Neuronal stem cell (in vitro differentiated cells): ENCODE results near the gene TBCA.
A peak's percentile ranks its signal among the peaks of the same experiment; 100 is the strongest.

Experiments used
- DNase-seq: peaks from one replicate; pipeline ENCODE4 v3.0.0-alpha.2; 2013; ENCODE audit warnings: low spot score
- H2AFZ ChIP-seq: one replicate; pipeline ENCODE4 v1.6.1; 2013; ENCODE audit warnings: mild to moderate bottlenecking, low read length, inconsistent platforms
- H2AK5ac ChIP-seq: 2 replicates; pipeline ENCODE4 v1.6.1; 2013; ENCODE audit warnings: low read depth, mild to moderate bottlenecking, inconsistent platforms, low read length, moderate library complexity, mixed read lengths
- H2BK120ac ChIP-seq: 2 replicates; pipeline ENCODE4 v1.6.1; 2013; ENCODE audit warnings: low read depth, mild to moderate bottlenecking, inconsistent platforms, low read length, moderate library complexity, mixed read lengths
- H2BK12ac ChIP-seq: one replicate; pipeline ENCODE4 v1.6.1; 2013; ENCODE audit warnings: low read length, inconsistent platforms
- H2BK15ac ChIP-seq: 2 replicates; pipeline ENCODE4 v1.6.1; 2013; ENCODE audit warnings: mild to moderate bottlenecking, low read length, inconsistent platforms, mixed read lengths
- H2BK5ac ChIP-seq: one replicate; pipeline ENCODE4 v1.6.1; 2013; ENCODE audit warnings: inconsistent platforms, mild to moderate bottlenecking, low read length, moderate library complexity
- H3K14ac ChIP-seq: one replicate; pipeline ENCODE4 v1.6.1; 2013; ENCODE audit warnings: low read length, inconsistent platforms
- H3K18ac ChIP-seq: 2 replicates; pipeline ENCODE4 v1.6.1; 2013; ENCODE audit warnings: low read length, inconsistent platforms
- H3K23ac ChIP-seq: 2 replicates; pipeline ENCODE4 v1.6.1; 2013; ENCODE audit warnings: low read depth, mild to moderate bottlenecking, mixed read lengths, low read length, inconsistent platforms; ENCODE audit not compliant: poor library complexity
- H3K27ac ChIP-seq: replicated peaks from 3 replicates; pipeline ENCODE4 v1.5.1; 2013; ENCODE audit warnings: low read length, inconsistent platforms
- H3K27me3 ChIP-seq, 3 experiments: 2 replicates each; pipeline ENCODE4 v1.6.1; 2013; ENCODE audit warnings: low read length in 3 of 3, mild to moderate bottlenecking in 2 of 3, inconsistent platforms in 1 of 3, low read depth in 1 of 3, mixed read lengths in 1 of 3, moderate library complexity in 1 of 3; ENCODE audit not compliant: control insufficient read depth in 3 of 3, insufficient read depth in 3 of 3
- H3K36me3 ChIP-seq, 2 donors: replicated peaks in 1 of 2; 2 replicates each; pipeline ENCODE4 v1.6.1; 2013; ENCODE audit warnings: low read length in 2 of 2; ENCODE audit not compliant: control insufficient read depth in 2 of 2, insufficient read depth in 2 of 2
- H3K4ac ChIP-seq: 2 replicates; pipeline ENCODE4 v1.6.1; 2013; ENCODE audit warnings: inconsistent platforms, mild to moderate bottlenecking, low read length, moderate library complexity
- H3K4me1 ChIP-seq, 2 donors: 1 replicate in 1 of 2; 2 replicates in 1 of 2; pipeline ENCODE4 v1.6.1; 2013; ENCODE audit warnings: low read length in 2 of 2, low read depth in 1 of 2; ENCODE audit not compliant: control insufficient read depth in 2 of 2, insufficient read depth in 1 of 2
- H3K4me2 ChIP-seq: one replicate; pipeline ENCODE4 v1.6.1; 2013; ENCODE audit warnings: mild to moderate bottlenecking, low read length, inconsistent platforms; ENCODE audit not compliant: insufficient read depth, poor library complexity, severe bottlenecking
- H3K4me3 ChIP-seq, 2 donors: 2 replicates each; pipeline ENCODE4 v1.5.1; 2013; ENCODE audit warnings: low read length in 2 of 2, mild to moderate bottlenecking in 2 of 2, inconsistent platforms in 1 of 2, moderate library complexity in 1 of 2
- H3K79me1 ChIP-seq: one replicate; pipeline ENCODE4 v1.6.1; 2013; ENCODE audit warnings: low read depth, mild to moderate bottlenecking, inconsistent platforms, low read length, moderate library complexity
- H3K9ac ChIP-seq: one replicate; pipeline ENCODE4 v1.6.1; 2013; ENCODE audit warnings: mild to moderate bottlenecking, low read depth, low read length, inconsistent platforms; ENCODE audit not compliant: poor library complexity
- H3K9me3 ChIP-seq, 2 donors: replicated peaks in 1 of 2; 2 replicates each; pipeline versions ENCODE3 to v1.6.1; 2013; ENCODE audit warnings: low read length in 2 of 2, mild to moderate bottlenecking in 2 of 2, inconsistent platforms in 1 of 2, low read depth in 1 of 2, mixed read lengths in 1 of 2, moderate library complexity in 1 of 2; ENCODE audit not compliant: control insufficient read depth in 2 of 2, insufficient read depth in 1 of 2
- H4K8ac ChIP-seq: one replicate; pipeline ENCODE4 v1.6.1; 2013; ENCODE audit warnings: low read depth, mild to moderate bottlenecking, inconsistent platforms, low read length, moderate library complexity
- H4K91ac ChIP-seq: one replicate; pipeline ENCODE4 v1.6.1; 2013; ENCODE audit warnings: low read length, low read depth, mild to moderate bottlenecking, inconsistent platforms; ENCODE audit not compliant: poor library complexity
- WGBS, 2 donors: extraction: QIAGEN DNeasy Blood & Tissue Kit; methylation state at CpG; one replicate each; pipeline ENCODE4 v1.1.7; 2013; ENCODE audit warnings: missing lambda C conversion rate in 2 of 2, mixed read lengths in 1 of 2; ENCODE audit not compliant: insufficient read length in 2 of 2, insufficient replicate concordance in 1 of 2; ENCODE audit errors: extremely low coverage in 2 of 2; 5-methylcytosine and 5-hydroxymethylcytosine counted together

The TBCA gene

DNA sequence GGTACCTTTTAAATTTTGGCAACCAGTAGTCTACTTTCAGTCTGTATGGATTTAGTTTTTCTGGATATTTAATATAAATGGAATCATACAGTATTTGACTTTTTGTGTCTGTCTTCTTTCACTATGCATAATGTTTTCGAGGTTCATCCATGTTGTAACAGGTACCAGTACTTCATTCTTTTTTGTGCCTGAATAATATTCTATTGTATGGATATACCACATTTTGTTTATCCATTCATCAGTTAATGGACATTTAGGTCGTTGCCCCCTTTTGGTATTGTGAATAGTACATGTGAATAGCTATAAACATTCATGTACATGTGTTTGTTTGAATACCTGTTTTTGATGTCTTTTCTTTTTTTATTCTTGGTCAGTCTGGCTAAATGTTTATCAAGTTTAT lies 19.1 kb upstream of the TBCA start:
- DNase-seq = no peak
- no peak overlapping the region for H3K14ac ChIP-seq
- no peak overlapping the region for H3K23ac ChIP-seq
- peaks cover 0 to 11% (median 0%) of the 10 kb centered on the region in 3 experiments for H3K27me3 ChIP-seq
- no peak overlapping the region for H3K9ac ChIP-seq
- no peak overlapping the region for H2BK12ac ChIP-seq
- no peak overlapping the region for H3K18ac ChIP-seq
- H4K91ac ChIP-seq = no peak overlapping the region
- no peak overlapping the region for H3K4me3 ChIP-seq
- no peaks in the 10 kb centered on the region for H3K79me1 ChIP-seq
- H2AFZ ChIP-seq = no peak overlapping the region
- no peaks in the 10 kb centered on the region for H3K4me1 ChIP-seq
- peaks cover 0 to 4% of the 10 kb centered on the region in 2 donors for H3K9me3 ChIP-seq
- H2BK120ac ChIP-seq = no peak overlapping the region
- H3K4ac ChIP-seq = no peak overlapping the region
- H3K36me3 ChIP-seq = no peaks in the 10 kb centered on the region
- no peak overlapping the region for H2BK5ac ChIP-seq
- no peak overlapping the region for H3K4me2 ChIP-seq
- H4K8ac ChIP-seq = no peak overlapping the region
- no peak overlapping the region for H2AK5ac ChIP-seq
- no peak overlapping the region for H2BK15ac ChIP-seq
- WGBS, 2 donors = no CpG with 5 or more reads among the region's 2 CpGs
- no peak overlapping the region for H3K27ac ChIP-seq

DNA sequence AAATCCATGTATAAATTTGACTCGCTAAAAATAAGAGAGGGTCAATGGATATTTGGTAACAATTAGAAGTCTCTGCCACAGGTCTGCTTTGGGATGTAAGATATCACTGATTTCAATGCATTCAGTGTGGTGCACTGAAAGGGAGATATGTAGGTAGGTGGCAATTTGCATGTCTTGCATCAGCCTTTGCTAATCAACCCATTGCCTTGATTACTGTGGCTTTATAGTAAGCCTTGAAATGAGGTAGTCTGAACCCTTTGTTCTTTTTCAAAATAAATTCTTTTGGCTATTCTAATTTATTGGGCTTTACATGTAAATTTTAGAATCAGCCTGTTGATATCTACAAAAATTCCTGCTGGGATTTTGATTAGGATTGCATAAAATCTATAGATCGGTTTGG lies 15.8 kb upstream of the TBCA start:
- Histone ChIP-seq H3K4me2 (no peak overlapping the region), H3K9ac (no peak overlapping the region), H2AFZ (no peak overlapping the region), H3K27ac (no peak overlapping the region), H3K36me3 (no peaks in the 10 kb centered on the region), H3K4ac (no peak overlapping the region), H2BK5ac (no peak overlapping the region), H3K4me1 (no peaks in the 10 kb centered on the region), H4K91ac (no peak overlapping the region), H2BK15ac (no peak overlapping the region), H2AK5ac (no peak overlapping the region), H2BK120ac (no peak overlapping the region), H2BK12ac (no peak overlapping the region), H3K27me3 (peaks cover 0 to 13% (median 0%) of the 10 kb centered on the region in 3 experiments), H4K8ac (no peak overlapping the region), H3K18ac (no peak overlapping the region), H3K79me1 (no peaks in the 10 kb centered on the region), H3K14ac (no peak overlapping the region), H3K23ac (no peak overlapping the region), H3K4me3 (no peak overlapping the region), H3K9me3 (peaks cover 0 to 4% of the 10 kb centered on the region in 2 donors)
- no CpG with 5 or more reads among the region's 2 CpGs for WGBS, 2 donors
- DNase-seq = no peak

DNA sequence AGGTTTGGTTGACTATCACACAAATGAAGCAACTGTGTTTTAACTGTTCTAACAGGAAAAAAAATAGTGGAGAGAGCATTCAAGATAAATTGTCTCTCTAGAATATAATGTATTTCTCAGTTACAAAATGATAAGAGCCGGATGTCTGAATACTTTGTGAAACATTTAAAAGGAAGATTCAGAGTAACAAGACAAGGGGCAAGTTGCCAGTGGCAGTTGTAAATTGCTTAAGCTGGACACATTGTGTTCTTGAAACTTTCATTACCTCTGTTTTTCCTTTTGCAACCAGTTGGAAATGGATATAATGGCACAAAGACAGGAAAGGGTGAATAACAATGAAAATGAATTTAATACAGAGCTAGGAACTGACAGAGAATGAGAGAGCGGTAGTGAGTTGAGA lies 15.2 kb upstream of the TBCA start:
- H3K27ac ChIP-seq = no peak overlapping the region
- H3K4me1 ChIP-seq = no peaks in the 10 kb centered on the region
- no peak overlapping the region for H3K4ac ChIP-seq
- no peak for DNase-seq
- no peak overlapping the region for H2BK5ac ChIP-seq
- no peak overlapping the region for H3K18ac ChIP-seq
- no peak overlapping the region for H3K14ac ChIP-seq
- no peak overlapping the region for H2BK12ac ChIP-seq
- H3K36me3 ChIP-seq = no peaks in the 10 kb centered on the region
- no peak overlapping the region for H3K23ac ChIP-seq
- H3K4me2 ChIP-seq = no peak overlapping the region
- no peak overlapping the region for H4K91ac ChIP-seq
- no peak overlapping the region for H2AFZ ChIP-seq
- no peak overlapping the region for H2BK15ac ChIP-seq
- H3K27me3 ChIP-seq = peaks cover 0 to 13% (median 0%) of the 10 kb centered on the region in 3 experiments
- no peaks in the 10 kb centered on the region for H3K79me1 ChIP-seq
- no peak overlapping the region for H2AK5ac ChIP-seq
- H3K9me3 ChIP-seq = peaks cover 0 to 4% of the 10 kb centered on the region in 2 donors
- no peak overlapping the region for H3K4me3 ChIP-seq
- no peak overlapping the region for H4K8ac ChIP-seq
- no peak overlapping the region for H2BK120ac ChIP-seq
- H3K9ac ChIP-seq = no peak overlapping the region
- WGBS, 2 donors = 100% methylated on average over 1 of the region's 2 CpGs; no CpG with 5 or more reads in 1 of the 2 donors

DNA sequence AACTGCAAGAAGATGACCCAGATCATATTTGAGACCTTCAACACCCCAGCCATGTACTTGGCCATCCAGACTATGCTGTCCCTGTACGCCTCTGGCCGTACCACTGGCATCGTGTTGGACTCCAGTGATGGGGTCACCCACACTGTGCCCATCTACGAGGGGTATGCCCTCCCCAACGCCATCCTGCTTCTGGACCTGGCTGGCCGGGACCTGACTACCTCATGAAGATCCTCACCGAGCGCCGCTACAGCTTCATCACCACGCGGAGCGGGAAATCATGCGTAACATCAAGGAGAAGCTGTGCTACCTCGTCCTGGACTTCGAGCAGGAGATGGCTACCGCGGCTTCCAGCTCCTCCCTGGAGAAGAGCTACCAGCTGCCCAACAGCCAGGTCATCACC lies 9.1 kb upstream of the TBCA start:
- H3K23ac ChIP-seq = no peak overlapping the region
- H3K18ac ChIP-seq = peak overlapping the region; percentile 27
- no peak overlapping the region for H2BK12ac ChIP-seq
- WGBS, 2 donors = no CpG with 5 or more reads among the region's 17 CpGs
- peak overlapping the region; percentile 84 for H3K4ac ChIP-seq
- H3K9ac ChIP-seq = no peak overlapping the region
- H4K91ac ChIP-seq = no peak overlapping the region
- H3K4me3 ChIP-seq = peak overlapping the region in 1 of 2 donors; percentile 61
- H3K36me3 ChIP-seq = no peaks in the 10 kb centered on the region
- H3K14ac ChIP-seq = no peak overlapping the region
- no peak overlapping the region for H4K8ac ChIP-seq
- H2AK5ac ChIP-seq = no peak overlapping the region
- no peaks in the 10 kb centered on the region for H3K4me1 ChIP-seq
- peaks cover 0 to 19% (median 0%) of the 10 kb centered on the region in 3 experiments for H3K27me3 ChIP-seq
- H3K79me1 ChIP-seq = no peaks in the 10 kb centered on the region
- DNase-seq = no peak
- no peak overlapping the region for H2BK15ac ChIP-seq
- H3K9me3 ChIP-seq = no peaks in the 10 kb centered on the region
- no peak overlapping the region for H3K27ac ChIP-seq
- no peak overlapping the region for H3K4me2 ChIP-seq
- no peak overlapping the region for H2BK120ac ChIP-seq
- no peak overlapping the region for H2BK5ac ChIP-seq
- no peak overlapping the region for H2AFZ ChIP-seq
